Measurements from ENCODE around the gene MGARP.

MGARP gene

GRCh38 chr4:139223682-139224317, 56.2 kb downstream of the MGARP start:
- in situ Hi-C loops (cut with HindIII; ENCODE audit: low pct_unique_long_range_greater_than_20kb, low sequenced_read_pairs) = no loop called here
- no peak for DNase-seq (ENCODE audit: low read depth in 1 of 2, low spot score in 1 of 2)
- TF ChIP-seq JUND (IDR thresholded peaks at IDR 0.05; ENCODE audit: low read depth) = no peak

DNA sequence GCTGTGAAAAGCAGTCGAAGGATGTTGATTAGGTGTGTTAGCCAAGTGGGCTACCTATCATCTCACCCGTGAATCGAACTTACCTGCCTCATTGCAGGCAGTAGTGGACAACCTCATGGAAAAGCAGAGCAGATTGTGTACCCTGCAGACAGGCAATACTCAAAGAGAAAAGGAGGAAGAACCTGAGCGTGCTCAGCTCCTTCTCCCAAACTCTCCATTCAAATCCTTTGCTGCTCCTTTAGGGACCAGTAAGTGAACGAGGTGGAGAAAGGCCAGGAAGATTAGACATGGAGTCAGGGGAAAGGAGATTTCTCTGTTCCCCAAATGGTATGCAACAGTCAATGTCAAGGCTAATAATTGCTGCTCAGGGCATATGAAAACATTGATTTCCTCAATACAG, 57.8 kb downstream of the MGARP start:
- no peak for DNase-seq (ENCODE audit: low read depth in 1 of 2, low spot score in 1 of 2)
- in situ Hi-C loops (cut with HindIII; ENCODE audit: low pct_unique_long_range_greater_than_20kb, low sequenced_read_pairs) = no loop called here
- TF ChIP-seq JUND (IDR thresholded peaks at IDR 0.05; ENCODE audit: low read depth) = no peak

DNA sequence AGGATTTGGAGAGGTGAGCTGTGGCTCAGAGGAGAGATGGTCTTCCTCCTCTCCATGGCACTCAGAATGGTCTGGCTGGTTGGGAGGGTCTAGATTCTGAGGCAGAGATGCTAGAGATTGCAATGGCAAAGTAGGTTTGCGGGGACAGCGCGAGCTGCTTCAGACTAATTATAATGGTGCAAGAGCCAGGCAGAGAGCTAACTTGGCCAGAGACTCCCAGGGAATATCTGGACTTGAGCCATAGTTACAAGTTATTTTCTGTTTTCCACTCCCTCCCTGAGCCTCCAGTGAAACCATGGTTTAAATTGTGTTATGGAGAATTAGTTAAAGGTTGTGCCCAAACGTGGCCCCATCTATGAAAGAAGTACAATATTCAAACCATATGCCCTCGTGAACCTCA, 58.3 kb downstream of the MGARP start:
- TF ChIP-seq JUND (IDR thresholded peaks at IDR 0.05; ENCODE audit: low read depth) = no peak
- in situ Hi-C loops (cut with HindIII; ENCODE audit: low pct_unique_long_range_greater_than_20kb, low sequenced_read_pairs) = no loop called here
- DNase-seq (ENCODE audit: low read depth in 1 of 2, low spot score in 1 of 2) = no peak

DNA sequence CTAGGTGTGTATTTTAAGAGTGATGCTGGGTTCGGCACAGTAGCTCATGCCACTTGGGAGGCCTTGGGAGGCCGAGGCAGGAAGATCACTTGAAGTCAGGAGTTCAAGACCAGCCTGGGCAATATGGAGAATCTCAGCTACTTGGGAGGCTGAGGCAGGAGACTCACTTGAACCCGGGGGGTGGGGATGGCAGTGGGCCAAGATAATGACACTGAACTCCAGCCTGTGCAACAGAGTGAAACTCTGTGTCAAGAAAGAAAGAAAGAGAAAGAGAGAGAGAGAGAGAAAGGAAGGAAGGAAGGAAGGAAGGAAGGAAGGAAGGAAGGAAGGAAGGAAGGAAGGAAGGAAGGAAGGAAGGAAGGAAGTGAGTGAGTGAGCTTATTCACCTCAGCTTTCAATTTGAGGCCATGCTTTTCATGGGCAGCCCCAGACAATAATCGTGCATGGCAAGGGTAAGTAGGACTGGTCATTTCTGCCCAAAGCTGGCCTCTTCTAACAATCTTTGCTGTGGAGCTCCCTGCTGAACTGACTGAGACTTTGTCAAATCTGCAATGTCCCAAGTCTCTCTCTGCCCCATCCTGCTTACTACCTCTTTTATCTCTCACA, 60.5 kb downstream of the MGARP start:
- in situ Hi-C loops (cut with HindIII; ENCODE audit: low pct_unique_long_range_greater_than_20kb, low sequenced_read_pairs) = no loop called here

More for the DNA sequence above, 60.5 kb downstream of the MGARP start:
- DNase-seq (ENCODE audit: low read depth in 1 of 2, low spot score in 1 of 2) = no peak
- TF ChIP-seq JUND (IDR thresholded peaks at IDR 0.05; ENCODE audit: low read depth) = no peak
